ENCODE results near the gene PIAS4. TPM values are rescaled to one million over a fixed set of nuclear protein-coding genes. Genes with fewer than 3 reads are reported as not detected.

Gene PIAS4
- total and polyA plus RNA-seq, 9 of the 15 experiments (the other 6 are each of a cell fraction or from before 2014, with no cell fraction given): 0.27 to 34.9 (median 14.4) TPM

DNA sequence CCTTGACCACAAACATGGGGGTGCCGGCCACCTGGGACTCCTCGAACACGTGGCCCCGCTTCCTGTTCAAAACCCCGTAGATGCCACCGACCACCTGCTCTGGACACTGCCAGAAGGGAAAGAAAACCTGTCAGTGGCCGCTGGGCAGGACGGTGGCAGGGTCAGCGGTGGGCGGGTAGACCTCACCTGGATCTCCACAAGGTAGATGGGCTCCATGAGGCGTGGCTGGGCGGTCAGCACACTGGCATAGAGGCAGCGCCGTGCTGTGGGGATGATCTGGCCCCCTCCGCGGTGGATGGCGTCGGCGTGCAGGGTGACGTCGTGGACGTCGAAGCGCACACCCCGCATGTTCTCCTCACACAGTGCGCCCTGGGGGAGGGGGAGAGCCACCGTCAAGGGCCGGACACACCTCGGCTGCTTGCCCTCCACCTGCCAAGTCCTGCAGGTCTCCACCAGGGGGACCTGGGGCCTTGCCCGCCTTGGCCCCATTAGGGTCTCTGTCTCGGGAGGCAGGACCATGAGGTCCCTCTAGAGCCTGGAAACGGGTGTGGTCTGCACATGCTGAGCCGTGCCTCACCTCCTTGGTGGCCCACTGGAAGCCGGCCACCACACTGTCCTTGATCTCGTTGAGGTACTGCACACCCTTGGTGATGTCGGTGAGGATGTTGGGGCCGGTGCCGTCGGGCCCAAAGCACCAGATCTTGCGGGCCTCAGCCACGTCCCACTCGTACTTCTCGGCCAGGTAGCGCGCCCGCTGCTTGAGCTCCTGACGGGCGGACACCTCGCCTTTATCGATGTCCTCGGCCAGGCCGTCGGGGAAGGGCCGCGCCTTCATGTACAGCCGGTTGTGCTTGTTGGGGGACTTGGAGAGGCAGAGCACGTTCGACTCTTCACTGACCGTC, 30.0 kb upstream of the PIAS4 start (continued):
- TF ChIP-seq, protein P1, sequence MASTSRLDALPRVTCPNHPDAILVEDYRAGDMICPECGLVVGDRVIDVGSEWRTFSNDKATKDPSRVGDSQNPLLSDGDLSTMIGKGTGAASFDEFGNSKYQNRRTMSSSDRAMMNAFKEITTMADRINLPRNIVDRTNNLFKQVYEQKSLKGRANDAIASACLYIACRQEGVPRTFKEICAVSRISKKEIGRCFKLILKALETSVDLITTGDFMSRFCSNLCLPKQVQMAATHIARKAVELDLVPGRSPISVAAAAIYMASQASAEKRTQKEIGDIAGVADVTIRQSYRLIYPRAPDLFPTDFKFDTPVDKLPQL (IDR thresholded peaks at IDR 0.05; ENCODE audit: extremely low read depth, insufficient read length): no peak
- TF ChIP-seq PRPF4 (IDR thresholded peaks at IDR 0.05; ENCODE audit: insufficient read depth, low read depth, low read length, poor library complexity, severe bottlenecking) (peak; percentile 87), RBFOX2 (IDR thresholded peaks at IDR 0.05; ENCODE audit: low read depth, low read length) (peak; percentile 82), POLR2G (IDR thresholded peaks at IDR 0.05; ENCODE audit: low read depth, low read length) (peak; percentile 70), POLR2AphosphoS2 (IDR thresholded peaks at IDR 0.05; ENCODE audit: low read length) (peak; percentile 47; the same call in 1 of the 2 replicates), RBM15 (IDR thresholded peaks at IDR 0.05; ENCODE audit: insufficient read depth, low read length) (0 out of 2 replicates have a peak, but pooled peaks have one; percentile 32), JUN (IDR thresholded peaks at IDR 0.05; ENCODE audit: borderline replicate concordance, low read depth, low read length) (no peak), JUN (CRISPR knock-in tag; IDR thresholded peaks at IDR 0.05; ENCODE audit: borderline replicate concordance) (no peak), NR2C1 (IDR thresholded peaks at IDR 0.05) (no peak), NR2C1 (tag; IDR thresholded peaks at IDR 0.05) (no peak), EHMT2 (IDR thresholded peaks at IDR 0.05) (no peak)
- TF ChIP-seq, protein P2, sequence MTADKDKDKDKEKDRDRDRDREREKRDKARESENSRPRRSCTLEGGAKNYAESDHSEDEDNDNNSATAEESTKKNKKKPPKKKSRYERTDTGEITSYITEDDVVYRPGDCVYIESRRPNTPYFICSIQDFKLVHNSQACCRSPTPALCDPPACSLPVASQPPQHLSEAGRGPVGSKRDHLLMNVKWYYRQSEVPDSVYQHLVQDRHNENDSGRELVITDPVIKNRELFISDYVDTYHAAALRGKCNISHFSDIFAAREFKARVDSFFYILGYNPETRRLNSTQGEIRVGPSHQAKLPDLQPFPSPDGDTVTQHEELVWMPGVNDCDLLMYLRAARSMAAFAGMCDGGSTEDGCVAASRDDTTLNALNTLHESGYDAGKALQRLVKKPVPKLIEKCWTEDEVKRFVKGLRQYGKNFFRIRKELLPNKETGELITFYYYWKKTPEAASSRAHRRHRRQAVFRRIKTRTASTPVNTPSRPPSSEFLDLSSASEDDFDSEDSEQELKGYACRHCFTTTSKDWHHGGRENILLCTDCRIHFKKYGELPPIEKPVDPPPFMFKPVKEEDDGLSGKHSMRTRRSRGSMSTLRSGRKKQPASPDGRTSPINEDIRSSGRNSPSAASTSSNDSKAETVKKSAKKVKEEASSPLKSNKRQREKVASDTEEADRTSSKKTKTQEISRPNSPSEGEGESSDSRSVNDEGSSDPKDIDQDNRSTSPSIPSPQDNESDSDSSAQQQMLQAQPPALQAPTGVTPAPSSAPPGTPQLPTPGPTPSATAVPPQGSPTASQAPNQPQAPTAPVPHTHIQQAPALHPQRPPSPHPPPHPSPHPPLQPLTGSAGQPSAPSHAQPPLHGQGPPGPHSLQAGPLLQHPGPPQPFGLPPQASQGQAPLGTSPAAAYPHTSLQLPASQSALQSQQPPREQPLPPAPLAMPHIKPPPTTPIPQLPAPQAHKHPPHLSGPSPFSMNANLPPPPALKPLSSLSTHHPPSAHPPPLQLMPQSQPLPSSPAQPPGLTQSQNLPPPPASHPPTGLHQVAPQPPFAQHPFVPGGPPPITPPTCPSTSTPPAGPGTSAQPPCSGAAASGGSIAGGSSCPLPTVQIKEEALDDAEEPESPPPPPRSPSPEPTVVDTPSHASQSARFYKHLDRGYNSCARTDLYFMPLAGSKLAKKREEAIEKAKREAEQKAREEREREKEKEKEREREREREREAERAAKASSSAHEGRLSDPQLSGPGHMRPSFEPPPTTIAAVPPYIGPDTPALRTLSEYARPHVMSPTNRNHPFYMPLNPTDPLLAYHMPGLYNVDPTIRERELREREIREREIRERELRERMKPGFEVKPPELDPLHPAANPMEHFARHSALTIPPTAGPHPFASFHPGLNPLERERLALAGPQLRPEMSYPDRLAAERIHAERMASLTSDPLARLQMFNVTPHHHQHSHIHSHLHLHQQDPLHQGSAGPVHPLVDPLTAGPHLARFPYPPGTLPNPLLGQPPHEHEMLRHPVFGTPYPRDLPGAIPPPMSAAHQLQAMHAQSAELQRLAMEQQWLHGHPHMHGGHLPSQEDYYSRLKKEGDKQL (CRISPR knock-in tag; IDR thresholded peaks at IDR 0.05; ENCODE audit: borderline replicate concordance): 0 out of 2 replicates have a peak, but pooled peaks have one; percentile 72
- TF ChIP-seq, protein P3, sequence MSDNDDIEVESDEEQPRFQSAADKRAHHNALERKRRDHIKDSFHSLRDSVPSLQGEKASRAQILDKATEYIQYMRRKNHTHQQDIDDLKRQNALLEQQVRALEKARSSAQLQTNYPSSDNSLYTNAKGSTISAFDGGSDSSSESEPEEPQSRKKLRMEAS (CRISPR knock-in tag; IDR thresholded peaks at IDR 0.05): peak; percentile 61
- TF ChIP-seq, protein P4, sequence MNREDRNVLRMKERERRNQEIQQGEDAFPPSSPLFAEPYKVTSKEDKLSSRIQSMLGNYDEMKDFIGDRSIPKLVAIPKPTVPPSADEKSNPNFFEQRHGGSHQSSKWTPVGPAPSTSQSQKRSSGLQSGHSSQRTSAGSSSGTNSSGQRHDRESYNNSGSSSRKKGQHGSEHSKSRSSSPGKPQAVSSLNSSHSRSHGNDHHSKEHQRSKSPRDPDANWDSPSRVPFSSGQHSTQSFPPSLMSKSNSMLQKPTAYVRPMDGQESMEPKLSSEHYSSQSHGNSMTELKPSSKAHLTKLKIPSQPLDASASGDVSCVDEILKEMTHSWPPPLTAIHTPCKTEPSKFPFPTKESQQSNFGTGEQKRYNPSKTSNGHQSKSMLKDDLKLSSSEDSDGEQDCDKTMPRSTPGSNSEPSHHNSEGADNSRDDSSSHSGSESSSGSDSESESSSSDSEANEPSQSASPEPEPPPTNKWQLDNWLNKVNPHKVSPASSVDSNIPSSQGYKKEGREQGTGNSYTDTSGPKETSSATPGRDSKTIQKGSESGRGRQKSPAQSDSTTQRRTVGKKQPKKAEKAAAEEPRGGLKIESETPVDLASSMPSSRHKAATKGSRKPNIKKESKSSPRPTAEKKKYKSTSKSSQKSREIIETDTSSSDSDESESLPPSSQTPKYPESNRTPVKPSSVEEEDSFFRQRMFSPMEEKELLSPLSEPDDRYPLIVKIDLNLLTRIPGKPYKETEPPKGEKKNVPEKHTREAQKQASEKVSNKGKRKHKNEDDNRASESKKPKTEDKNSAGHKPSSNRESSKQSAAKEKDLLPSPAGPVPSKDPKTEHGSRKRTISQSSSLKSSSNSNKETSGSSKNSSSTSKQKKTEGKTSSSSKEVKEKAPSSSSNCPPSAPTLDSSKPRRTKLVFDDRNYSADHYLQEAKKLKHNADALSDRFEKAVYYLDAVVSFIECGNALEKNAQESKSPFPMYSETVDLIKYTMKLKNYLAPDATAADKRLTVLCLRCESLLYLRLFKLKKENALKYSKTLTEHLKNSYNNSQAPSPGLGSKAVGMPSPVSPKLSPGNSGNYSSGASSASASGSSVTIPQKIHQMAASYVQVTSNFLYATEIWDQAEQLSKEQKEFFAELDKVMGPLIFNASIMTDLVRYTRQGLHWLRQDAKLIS (CRISPR knock-in tag; IDR thresholded peaks at IDR 0.05): 0 out of 2 replicates have a peak, but pooled peaks have one; percentile 22
